SH-SY5Y (cell line): Measurements from ENCODE around the gene APOBEC3H.

Experiments used
- GATA2 ChIP-seq: IDR thresholded peaks from 2 replicates; pipeline ENCODE4 v1.6.1; 2011; ENCODE audit warnings: mild to moderate bottlenecking, low read depth, low read length
- GATA3 ChIP-seq: IDR thresholded peaks from 2 replicates; pipeline ENCODE4 v1.6.1; 2011; ENCODE audit warnings: low read depth, mild to moderate bottlenecking, low read length, moderate library complexity

DNA sequence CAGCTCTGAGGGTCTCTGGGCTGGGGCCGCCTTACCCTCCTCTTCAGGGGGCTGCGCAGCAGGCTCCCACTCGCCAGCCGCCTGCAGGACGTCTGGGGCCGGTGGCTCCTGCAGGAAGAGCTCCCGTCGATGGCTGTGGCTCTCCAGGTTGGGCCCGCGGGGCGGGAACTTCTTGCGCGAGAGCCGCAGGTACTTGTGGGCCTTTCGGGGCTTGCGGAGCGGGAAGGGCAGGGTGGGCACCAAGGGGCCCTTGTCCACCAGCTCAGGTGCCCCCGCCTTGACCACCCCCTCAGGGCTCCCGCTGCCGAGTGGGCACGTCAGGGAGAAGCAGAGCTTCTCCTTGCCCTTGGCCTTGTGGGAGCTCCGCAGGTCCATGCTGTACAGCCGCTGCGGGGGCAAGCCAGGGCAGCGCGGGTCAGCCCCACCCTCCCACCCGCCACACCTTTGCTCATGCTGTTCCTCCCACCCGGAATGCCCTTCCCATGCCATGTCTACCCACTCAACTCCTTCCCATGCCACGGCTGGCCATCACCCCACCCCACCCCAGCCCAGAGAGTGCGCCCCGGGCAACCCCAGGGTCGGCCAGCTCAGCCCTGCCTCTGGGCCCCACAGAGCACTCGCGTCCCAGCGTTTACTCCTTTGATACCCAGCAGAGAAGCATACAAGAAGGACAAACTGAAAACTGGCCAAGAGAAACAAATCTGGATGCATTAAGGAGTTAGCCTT is 37.5 kb downstream of the APOBEC3H start:
- TF ChIP-seq GATA3: no peak
- no peak for TF ChIP-seq GATA2
